ENCODE data around the gene HNRNPDL. TPM values are rescaled to one million over a fixed set of nuclear protein-coding genes. Genes with fewer than 3 reads are reported as not detected.
"Not testable (repeated sequence)": the region's sequence is repeated elsewhere in the genome, so short reads cannot be mapped to it uniquely, and the experiment has no call there.

HNRNPDL gene
- polyA plus RNA-seq, 1 of the 3 experiments (the other 2 are of a cell fraction) = 210 TPM

GRCh38 chr4:82388405-82388804 lies 41.9 kb downstream of the HNRNPDL start:
- WGBS (ENCODE audit: low lambda C conversion rate) = 100% methylated on average over 1 of the region's 1 CpG
- CTCF ChIA-PET = interaction anchor here (1.0 to 1.7 kb wide), 3 partner anchors 9 to 31 kb away, joined by 3 to 4 read pairs (median 4); no protein-coding TSS in a partner anchor
- Histone ChIP-seq H3K4me2 (no peak overlapping the region), H3K4me3 (ENCODE audit: low read depth in 2 of 2, low read length in 1 of 2) (no peak overlapping the region), H3K9me3 (0 out of 2 replicates have a peak, but pooled peaks cover 4% of the 10 kb centered on the region), H3K79me2 (ENCODE audit: insufficient read depth) (no peaks in the 10 kb centered on the region), H3K9ac (no peak overlapping the region), H3F3A (replicated peaks; ENCODE audit: insufficient read depth) (no peaks in the 10 kb centered on the region), H2AFZ (ENCODE audit: low read depth) (no peak overlapping the region), H4K20me1 (ENCODE audit: insufficient read depth) (no peaks in the 10 kb centered on the region), H3K9me2 (no peaks in the 10 kb centered on the region), H3K27me3 (ENCODE audit: insufficient read depth) (no peaks in the 10 kb centered on the region), H3K36me3 (replicated peaks in 1 of 2; ENCODE audit: control insufficient read depth in 1 of 2, insufficient read depth in 2 of 2, low read length in 1 of 2) (no peaks in the 10 kb centered on the region), H3K27ac (ENCODE audit: low read depth in 2 of 2, low read length in 1 of 2) (no peak overlapping the region), H3K4me1 (ENCODE audit: control insufficient read depth in 1 of 2, insufficient read depth in 2 of 2, low read depth in 1 of 2, low read length in 1 of 2) (peaks cover 0 to 3% of the 10 kb centered on the region in 2 experiments; a peak in 1 of 4 replicates)
- POLR2A ChIA-PET = no interaction called here
- TF ChIP-seq ELF1 (IDR thresholded peaks at IDR 0.05) (no peak), YY1 (IDR thresholded peaks at IDR 0.05; ENCODE audit: low read depth) (no peak), MXI1 (IDR thresholded peaks at IDR 0.05; ENCODE audit: low read depth, low read length) (no peak), USF1 (IDR thresholded peaks at IDR 0.05; ENCODE audit: borderline replicate concordance, low read depth) (no peak), TAF1 (IDR thresholded peaks at IDR 0.05; ENCODE audit: borderline replicate concordance, low read depth, low read length) (no peak), SMC3 (IDR thresholded peaks at IDR 0.05; ENCODE audit: low read depth, low read length) (no peak), CHD2 (IDR thresholded peaks at IDR 0.05; ENCODE audit: low read length, partially characterized antibody) (no peak), TEAD4 (IDR thresholded peaks at IDR 0.05; ENCODE audit: borderline replicate concordance, insufficient read depth) (no peak), CTCF (IDR thresholded peaks at IDR 0.05) (no peak; the same call in 1 of the 2 replicates), RFX5 (IDR thresholded peaks at IDR 0.05; ENCODE audit: low read length) (no peak), FOXM1 (IDR thresholded peaks at IDR 0.05; ENCODE audit: low read depth) (no peak), FOXJ3 (CRISPR knock-in tag; IDR thresholded peaks at IDR 0.05) (no peak), SIN3A (IDR thresholded peaks at IDR 0.05; ENCODE audit: borderline replicate concordance, low read depth, low read length) (no peak), RAD21 (IDR thresholded peaks at IDR 0.05; ENCODE audit: low read length) (no peak)
- TF ChIP-seq, protein P1, sequence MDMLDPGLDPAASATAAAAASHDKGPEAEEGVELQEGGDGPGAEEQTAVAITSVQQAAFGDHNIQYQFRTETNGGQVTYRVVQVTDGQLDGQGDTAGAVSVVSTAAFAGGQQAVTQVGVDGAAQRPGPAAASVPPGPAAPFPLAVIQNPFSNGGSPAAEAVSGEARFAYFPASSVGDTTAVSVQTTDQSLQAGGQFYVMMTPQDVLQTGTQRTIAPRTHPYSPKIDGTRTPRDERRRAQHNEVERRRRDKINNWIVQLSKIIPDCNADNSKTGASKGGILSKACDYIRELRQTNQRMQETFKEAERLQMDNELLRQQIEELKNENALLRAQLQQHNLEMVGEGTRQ (IDR thresholded peaks at IDR 0.05; ENCODE audit: borderline replicate concordance, low read depth, low read length) = no peak
- TF ChIP-seq, protein P2, sequence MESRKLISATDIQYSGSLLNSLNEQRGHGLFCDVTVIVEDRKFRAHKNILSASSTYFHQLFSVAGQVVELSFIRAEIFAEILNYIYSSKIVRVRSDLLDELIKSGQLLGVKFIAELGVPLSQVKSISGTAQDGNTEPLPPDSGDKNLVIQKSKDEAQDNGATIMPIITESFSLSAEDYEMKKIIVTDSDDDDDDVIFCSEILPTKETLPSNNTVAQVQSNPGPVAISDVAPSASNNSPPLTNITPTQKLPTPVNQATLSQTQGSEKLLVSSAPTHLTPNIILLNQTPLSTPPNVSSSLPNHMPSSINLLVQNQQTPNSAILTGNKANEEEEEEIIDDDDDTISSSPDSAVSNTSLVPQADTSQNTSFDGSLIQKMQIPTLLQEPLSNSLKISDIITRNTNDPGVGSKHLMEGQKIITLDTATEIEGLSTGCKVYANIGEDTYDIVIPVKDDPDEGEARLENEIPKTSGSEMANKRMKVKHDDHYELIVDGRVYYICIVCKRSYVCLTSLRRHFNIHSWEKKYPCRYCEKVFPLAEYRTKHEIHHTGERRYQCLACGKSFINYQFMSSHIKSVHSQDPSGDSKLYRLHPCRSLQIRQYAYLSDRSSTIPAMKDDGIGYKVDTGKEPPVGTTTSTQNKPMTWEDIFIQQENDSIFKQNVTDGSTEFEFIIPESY (IDR thresholded peaks at IDR 0.05; ENCODE audit: borderline replicate concordance, low read depth) = no peak
- TF ChIP-seq, protein P3, sequence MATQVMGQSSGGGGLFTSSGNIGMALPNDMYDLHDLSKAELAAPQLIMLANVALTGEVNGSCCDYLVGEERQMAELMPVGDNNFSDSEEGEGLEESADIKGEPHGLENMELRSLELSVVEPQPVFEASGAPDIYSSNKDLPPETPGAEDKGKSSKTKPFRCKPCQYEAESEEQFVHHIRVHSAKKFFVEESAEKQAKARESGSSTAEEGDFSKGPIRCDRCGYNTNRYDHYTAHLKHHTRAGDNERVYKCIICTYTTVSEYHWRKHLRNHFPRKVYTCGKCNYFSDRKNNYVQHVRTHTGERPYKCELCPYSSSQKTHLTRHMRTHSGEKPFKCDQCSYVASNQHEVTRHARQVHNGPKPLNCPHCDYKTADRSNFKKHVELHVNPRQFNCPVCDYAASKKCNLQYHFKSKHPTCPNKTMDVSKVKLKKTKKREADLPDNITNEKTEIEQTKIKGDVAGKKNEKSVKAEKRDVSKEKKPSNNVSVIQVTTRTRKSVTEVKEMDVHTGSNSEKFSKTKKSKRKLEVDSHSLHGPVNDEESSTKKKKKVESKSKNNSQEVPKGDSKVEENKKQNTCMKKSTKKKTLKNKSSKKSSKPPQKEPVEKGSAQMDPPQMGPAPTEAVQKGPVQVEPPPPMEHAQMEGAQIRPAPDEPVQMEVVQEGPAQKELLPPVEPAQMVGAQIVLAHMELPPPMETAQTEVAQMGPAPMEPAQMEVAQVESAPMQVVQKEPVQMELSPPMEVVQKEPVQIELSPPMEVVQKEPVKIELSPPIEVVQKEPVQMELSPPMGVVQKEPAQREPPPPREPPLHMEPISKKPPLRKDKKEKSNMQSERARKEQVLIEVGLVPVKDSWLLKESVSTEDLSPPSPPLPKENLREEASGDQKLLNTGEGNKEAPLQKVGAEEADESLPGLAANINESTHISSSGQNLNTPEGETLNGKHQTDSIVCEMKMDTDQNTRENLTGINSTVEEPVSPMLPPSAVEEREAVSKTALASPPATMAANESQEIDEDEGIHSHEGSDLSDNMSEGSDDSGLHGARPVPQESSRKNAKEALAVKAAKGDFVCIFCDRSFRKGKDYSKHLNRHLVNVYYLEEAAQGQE (IDR thresholded peaks at IDR 0.05; ENCODE audit: low read depth, low read length) = no peak
- no peak for DNase-seq

GRCh38 chr4:82386312-82386711 lies 44.0 kb downstream of the HNRNPDL start:
- H3K27me3 ChIP-seq (ENCODE audit: insufficient read depth); H3K9me2 ChIP-seq; H3K4me3 ChIP-seq (ENCODE audit: low read depth in 2 of 2, low read length in 1 of 2); CTCF ChIA-PET; H3K4me1 ChIP-seq (ENCODE audit: control insufficient read depth in 1 of 2, insufficient read depth in 2 of 2, low read depth in 1 of 2, low read length in 1 of 2); H3F3A ChIP-seq (replicated peaks; ENCODE audit: insufficient read depth); H3K27ac ChIP-seq (ENCODE audit: low read depth in 2 of 2, low read length in 1 of 2); H3K9ac ChIP-seq; H2AFZ ChIP-seq (ENCODE audit: low read depth); H3K36me3 ChIP-seq (replicated peaks in 1 of 2; ENCODE audit: control insufficient read depth in 1 of 2, insufficient read depth in 2 of 2, low read length in 1 of 2); DNase-seq; POLR2A ChIA-PET; H3K79me2 ChIP-seq (ENCODE audit: insufficient read depth); H3K9me3 ChIP-seq; H3K4me2 ChIP-seq; H4K20me1 ChIP-seq (ENCODE audit: insufficient read depth): not testable (repeated sequence)
- 89% methylated on average over 8 of the region's 8 CpGs for WGBS (ENCODE audit: low lambda C conversion rate)

Data from SK-N-SH (cell line).